GM19395 (cell line): Measurements from ENCODE around the gene SLC17A5.
"Not testable (repeated sequence)": the region's sequence is repeated elsewhere in the genome, so short reads cannot be mapped to it uniquely, and the experiment has no call there.

Source experiments
- ATAC-seq: cut with Tn5 transposase; IDR thresholded peaks from one replicate; pipeline ENCODE4 v1.9.1; 2021; ENCODE audit warnings: mild to moderate bottlenecking, moderate library complexity; ENCODE audit not compliant: unreplicated experiment

SLC17A5 gene, protein sequence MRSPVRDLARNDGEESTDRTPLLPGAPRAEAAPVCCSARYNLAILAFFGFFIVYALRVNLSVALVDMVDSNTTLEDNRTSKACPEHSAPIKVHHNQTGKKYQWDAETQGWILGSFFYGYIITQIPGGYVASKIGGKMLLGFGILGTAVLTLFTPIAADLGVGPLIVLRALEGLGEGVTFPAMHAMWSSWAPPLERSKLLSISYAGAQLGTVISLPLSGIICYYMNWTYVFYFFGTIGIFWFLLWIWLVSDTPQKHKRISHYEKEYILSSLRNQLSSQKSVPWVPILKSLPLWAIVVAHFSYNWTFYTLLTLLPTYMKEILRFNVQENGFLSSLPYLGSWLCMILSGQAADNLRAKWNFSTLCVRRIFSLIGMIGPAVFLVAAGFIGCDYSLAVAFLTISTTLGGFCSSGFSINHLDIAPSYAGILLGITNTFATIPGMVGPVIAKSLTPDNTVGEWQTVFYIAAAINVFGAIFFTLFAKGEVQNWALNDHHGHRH

DNA sequence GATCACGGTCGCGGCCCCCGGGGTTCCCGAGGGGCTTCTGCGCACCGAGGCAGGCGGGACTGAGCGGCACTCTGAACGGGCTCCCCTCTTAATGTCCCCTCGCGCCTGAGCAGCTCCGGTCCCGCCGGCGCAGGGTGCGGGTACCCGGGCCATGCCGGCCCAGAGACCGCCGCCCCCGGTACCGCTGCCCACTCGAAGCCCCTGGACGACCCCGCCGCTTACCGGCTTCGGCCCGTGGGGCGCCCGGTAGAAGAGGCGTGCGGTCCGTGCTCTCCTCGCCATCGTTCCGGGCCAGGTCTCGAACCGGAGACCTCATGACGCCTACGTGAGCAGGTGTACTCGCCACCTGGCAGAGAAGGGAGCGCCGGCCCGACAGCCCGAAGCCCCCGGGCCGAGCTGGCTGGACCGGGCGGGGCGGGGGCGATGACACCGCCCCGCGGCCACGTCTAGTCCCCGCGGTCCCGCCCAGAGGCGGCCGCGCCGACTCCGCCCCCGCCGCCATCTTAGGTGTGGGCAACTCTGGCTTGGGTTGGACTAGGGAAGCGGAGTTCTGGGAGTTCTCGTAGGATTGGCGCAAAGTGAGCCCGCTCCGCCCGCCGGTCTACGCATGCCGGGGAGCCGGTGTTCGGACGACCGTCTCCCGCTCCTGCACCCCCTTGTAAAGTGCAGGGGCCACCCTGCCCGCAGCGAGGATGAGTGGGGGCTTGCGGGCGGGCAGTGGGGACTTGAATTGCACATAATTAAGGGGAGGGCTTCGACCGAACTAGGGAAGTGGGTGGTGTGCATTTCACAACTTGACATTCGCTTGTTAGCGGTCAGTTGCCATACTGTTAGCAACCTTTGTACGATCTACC lies at the start of gene SLC17A5:
Gene SLC17A5 (minus strand): TSS at position 422 of the 854 bp plus-strand sequence. CDS start 106 bp downstream, at position 316.
- peak; percentile 86 for ATAC-seq

DNA sequence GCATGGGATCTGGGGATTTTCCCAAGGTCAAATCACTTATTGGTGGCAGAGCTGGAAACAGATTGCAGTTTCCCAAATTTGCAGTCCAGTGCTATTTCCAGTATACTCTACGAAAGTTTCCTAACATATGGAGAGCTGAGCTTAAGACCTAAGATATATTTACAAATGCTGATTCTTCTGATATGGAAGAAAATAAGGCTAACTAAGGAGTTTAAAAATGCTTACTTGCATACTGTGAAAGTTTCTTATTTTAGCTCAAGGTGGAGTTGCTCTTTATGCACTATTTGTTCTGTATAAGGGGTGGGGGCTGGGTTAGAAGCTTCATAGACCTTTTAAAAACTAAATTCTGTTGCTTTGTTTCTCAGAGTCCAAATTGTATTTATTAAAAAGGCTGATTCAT lies 49.7 kb upstream of the SLC17A5 start:
- ATAC-seq, result no peak

DNA sequence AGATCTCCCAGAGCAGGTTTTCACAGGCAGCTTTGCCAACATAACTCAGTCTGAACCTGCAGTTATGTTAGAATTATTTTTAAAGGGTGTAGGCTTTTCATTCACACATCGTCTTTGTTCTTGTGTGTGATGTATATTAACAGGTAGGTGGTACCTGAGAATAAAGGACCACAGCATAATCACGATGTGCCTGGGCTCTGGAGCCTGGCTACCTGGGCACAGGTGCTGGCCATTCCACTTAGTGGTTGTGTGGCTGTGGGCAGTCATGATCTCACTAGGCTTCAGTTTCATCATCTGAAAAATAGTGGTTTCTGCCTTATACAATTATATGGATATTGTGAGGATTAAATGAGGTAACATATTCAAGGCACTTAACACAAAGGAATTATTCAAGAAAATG lies 48.7 kb upstream of the SLC17A5 start:
- no peak for ATAC-seq

DNA sequence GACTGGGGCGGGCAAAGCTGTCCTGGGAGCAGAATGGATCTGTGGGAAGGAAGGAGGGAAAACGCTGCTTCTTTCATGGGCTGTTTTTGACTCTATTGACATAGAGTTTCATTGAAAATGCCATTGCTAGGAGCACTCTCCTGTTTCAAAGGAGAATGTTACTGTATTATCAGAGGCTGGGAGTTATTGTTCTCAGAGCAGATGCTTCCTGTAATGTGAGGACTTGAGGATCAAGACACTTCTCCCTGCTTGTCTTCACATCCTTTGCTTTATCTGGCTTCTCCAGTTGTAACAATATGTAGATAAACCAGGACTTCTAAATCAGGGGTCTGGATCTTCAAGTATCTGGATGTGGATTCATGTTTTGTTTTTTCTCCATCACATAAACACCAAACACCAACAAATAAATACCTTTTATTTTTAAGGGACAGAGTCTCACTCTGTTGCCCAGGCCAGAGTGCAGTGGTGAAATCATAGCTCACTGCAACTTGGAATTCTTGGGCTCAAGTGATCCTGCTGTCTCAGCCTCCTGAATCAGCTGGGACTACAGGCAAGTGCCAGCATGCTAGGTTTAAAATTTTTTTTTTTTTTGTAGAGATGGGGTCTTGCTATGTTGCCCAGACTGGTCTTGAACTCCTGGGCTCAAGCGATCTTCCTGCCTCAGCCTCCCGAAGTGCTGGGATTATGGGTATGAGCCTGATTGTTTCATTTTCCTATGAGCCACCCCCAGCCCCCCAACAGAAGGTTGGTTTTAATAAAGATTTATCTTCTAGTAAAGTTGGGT lies 46.1 kb upstream of the SLC17A5 start:
- ATAC-seq, result no peak

DNA sequence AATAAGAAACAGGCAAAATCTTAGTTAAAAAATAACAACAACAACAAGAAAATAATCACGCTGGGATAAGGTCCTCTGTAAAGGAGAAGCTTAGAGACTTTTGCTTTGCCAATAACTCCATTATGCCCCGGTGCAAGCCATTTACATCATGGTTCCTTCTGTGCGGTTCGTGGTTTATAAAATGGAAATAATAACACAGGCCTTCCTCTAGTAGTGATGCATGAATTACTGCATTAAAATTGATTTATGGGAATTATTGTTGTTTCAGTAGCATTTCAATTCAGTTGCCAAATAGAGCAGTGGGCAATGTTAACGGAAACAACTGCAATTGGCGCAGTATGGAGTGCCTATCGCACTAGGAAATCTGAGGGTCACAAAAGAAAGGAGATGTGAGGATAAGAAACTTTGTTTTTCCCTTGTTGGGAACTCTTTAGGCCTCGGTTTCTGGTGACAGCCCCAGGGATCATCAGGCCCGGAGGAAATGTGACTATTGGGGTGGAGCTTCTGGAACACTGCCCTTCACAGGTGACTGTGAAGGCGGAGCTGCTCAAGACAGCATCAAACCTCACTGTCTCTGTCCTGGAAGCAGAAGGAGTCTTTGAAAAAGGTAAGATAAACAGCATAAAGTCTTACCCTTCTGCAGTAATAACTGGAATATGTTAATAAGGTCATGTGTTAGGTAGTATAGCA lies 43.3 kb upstream of the SLC17A5 start:
- peak; percentile 29 for ATAC-seq

DNA sequence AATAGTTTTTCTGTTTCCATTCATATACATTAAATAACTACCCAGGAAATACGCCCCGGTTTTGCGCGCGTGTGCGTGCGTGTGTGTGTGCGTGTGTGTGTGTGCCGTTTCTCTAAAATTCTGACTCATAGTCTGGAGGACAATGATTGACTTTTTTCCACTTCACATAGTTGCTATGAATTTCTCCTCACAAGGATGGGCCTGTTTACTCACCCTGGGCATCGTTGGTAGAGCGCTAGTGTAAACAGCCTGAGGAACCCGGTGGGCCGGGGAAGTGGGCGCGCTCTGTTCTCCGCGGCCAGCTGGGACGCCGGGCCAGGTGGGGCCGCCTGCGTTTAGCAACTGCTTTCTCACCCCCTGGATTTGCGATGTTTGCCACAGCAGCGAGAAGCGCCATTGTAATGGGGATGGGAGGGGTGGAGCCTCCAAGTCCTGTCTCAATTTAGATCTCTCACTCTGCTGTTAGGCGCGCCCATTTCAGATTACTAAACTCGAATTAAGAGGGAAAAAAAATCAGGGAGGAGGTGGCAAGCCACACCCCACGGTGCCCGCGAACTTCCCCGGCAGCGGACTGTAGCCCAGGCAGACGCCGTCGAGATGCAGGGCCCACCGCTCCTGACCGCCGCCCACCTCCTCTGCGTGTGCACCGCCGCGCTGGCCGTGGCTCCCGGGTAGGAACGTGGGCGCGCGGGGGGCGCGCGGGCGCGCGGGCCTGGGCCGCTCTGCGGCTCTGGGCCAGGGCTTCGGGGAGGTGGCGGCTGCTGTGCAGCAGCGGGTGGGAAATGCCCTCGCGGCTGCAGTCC lies 42.0 kb upstream of the SLC17A5 start, which contains the start of gene CD109:
Gene CD109 (plus strand): TSS at position 585 of the 803 bp plus-strand sequence. CDS start 13 bp downstream, at position 598.
- ATAC-seq, result peak; percentile 67

DNA sequence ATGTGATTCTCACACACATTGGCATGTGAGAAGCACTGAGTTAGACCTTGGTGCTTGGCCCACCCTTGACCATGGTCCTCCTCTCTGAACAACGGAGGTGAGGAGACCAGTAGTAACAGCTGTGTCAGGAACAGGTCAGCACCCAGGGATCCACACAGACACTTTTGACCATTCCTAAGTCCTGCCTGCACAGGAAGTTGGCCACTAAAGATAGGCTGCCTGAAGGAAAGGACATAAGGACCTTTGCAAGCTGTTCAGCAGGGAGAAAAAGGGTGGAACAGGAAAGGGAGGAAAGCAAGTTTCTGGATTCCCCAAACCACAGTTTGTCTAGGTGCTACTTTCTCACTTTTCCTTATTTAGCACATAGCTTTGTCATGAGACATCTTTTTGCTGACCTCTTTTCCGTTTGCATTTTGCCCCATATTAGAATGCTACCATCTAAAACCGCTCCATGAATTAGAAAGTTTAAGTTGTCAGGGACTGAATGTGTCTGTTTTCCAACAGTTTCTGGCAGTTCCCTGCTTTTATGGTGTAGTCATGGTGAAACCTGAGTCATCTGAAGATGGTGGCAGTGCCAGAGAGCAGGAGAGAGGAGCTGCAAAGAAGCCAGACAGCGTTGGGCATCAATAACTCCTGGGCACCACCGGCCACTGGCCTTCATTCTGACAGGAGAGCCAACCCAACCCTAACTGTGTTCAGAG lies 41.1 kb upstream of the SLC17A5 start:
- ATAC-seq, result no peak

DNA sequence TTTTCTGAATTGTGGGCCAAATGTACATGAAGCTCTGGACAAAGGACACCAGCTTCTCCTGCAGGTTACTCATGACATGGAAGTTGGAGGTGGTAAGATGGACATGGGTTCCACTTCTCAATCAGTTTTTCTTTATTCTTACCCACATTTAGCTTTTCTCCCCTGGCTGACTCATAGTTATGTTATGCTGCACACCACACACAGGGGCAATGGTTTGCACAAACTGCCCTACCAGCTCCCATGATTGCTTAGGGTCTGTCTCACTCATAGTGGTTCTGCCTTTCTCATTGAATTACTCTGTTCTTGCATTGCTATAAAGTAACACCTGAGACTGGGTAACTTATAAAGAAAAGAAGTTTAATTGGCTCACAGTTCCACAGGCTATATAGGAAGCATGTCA lies 37.7 kb upstream of the SLC17A5 start:
- no peak for ATAC-seq

DNA sequence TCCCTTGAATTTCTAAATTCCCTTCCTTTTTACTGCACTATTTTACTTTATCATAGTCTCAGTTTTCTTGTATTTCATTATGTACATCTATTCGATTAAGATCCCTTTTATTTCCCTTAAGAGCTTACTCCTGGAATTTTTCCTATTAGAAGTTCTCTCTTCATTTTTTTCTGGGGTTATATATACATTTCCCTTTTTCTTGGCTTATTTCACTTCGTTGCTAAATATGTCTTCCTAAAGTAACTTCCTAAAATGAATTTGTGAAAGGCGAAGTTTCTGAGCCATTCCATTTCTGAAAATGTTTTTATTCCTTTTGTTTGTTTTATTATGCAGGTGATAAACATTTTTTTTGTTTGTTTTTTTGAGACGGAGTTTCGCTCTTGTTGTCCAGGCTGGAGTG lies 36.3 kb upstream of the SLC17A5 start:
- no peak for ATAC-seq

DNA sequence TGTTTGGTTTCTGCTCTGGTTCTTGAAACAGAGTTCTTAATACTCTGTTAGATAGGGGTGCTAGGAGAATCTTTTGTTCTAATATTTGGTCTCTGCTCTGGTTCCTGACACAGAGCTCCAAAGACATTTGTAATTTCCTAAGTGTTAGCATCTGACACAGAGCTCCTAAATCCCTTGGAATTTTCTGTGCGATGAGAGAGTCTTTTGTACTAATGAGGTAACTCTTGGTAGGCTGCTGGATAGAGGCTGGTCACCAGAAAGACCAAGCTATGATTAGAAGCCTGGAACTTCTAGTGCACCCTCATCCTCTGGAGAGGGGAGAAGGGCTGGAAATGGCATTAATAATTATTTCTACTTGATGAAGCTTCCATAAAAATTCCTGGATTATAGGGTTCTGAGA lies 34.6 kb upstream of the SLC17A5 start:
- no peak for ATAC-seq

DNA sequence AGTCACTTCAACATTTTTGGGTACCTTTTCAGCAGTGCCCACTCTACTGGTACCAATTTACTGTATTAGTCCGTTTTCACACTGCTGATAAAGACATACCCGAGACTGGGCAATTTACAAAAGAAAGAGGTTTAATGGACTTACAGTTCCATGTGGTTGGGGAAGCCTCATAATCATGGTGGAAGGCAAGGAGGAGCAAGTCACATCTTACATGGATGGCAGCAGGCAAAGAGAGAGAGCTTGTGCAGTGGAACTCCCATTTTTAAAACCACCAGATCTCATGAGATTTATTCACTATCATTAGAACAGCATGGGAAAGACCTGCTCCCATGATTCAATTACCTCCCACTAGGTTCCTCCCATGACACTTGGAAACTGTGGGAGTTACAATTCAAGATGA lies 29.8 kb upstream of the SLC17A5 start:
- ATAC-seq, result not testable (repeated sequence)

DNA sequence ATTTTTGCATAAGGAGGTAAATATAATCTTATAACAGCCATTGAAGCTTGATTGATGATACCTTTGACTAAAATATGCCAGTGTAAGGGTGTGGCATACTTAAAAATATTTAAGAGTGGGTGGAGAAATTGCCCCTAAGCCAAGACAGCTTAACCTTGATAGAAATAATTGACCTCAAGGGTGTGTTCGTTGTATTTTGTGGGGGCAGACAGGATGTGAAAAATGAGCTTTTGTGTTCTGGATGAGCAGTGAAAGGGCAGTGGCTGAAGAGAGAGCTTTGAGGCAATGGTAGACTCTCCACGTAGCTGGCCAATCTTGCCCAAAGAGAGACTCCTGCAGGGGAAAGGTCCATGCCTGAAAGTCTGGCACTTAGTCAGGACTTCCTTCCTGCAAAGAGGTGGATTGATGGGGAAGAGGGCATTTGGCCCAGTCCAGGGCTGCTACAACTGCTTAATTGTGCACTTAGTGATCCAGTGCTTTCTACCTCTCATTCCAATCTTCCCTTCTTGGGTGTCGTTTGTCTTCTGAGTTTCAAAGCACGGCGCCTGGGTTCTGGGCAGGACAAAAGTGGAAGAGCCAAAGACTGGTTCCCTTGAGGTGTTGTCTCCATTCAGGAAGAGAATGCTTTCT lies 26.6 kb upstream of the SLC17A5 start:
- ATAC-seq, result no peak

DNA sequence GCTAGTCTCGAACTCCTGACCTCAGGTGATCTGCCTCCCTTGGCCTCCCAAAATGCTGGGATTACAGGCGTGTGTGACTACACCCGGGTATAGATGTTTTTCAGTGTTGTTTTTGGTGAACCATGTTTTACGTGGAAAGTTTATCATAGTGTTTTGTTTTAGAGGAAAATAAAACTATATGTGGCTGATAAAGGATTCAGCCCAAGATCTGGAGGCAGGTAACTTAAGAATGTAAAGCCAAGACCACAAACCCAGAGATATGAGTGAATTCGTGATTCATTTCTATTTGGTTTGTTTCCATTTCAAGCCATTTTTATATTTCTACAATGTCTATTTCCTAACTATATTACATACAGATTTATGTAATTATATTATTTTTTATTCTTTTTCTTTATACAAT lies 26.1 kb upstream of the SLC17A5 start:
- not testable (repeated sequence) for ATAC-seq

DNA sequence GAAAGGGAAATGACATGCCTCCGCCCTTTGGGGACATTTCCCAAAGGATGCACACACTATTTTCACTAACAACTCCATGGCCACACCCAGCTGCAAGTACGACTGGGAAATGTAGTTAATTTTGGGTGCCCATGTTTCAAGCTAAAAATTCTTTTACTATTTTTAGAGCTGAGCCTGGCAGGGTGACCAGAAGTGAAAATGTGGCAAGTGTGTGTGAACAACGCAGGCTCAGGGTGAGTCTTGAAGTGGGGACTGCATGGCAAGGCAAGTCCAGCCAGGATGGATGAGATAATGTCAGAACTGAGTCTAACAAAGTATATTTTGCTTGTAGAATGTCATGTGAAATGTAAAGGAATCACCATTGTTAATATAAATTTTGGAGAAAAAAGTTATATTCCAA lies 25.2 kb upstream of the SLC17A5 start:
- ATAC-seq, result no peak

DNA sequence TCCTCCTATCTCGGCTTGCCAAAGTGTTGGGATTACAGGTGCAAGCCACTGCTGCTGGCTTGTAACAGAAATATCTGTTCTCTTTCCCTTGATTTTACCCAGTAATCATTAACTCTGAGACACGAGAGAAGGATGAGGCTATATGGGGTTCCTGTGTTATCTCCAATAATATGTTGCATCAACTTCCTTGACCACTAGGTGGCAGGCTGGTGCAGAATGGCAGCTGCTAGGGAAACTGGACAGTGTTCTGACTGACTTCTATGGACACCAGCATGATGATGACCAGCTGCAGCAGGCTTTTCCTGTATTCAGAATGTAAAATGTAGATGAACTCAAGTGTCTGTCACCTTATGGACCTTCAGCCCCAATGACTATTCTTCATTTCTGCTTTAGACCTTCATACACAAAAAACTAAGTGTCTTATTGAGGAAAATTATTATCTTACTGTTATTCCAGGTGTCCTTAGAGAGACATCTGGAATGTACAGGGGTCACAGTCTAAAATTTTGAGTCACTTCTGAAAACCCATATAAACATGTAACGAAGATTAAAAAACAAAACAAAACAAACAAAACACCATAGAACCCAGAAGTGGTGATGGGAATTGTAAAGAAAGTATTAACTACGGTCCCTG lies 21.8 kb upstream of the SLC17A5 start:
- peak; percentile 95 for ATAC-seq

DNA sequence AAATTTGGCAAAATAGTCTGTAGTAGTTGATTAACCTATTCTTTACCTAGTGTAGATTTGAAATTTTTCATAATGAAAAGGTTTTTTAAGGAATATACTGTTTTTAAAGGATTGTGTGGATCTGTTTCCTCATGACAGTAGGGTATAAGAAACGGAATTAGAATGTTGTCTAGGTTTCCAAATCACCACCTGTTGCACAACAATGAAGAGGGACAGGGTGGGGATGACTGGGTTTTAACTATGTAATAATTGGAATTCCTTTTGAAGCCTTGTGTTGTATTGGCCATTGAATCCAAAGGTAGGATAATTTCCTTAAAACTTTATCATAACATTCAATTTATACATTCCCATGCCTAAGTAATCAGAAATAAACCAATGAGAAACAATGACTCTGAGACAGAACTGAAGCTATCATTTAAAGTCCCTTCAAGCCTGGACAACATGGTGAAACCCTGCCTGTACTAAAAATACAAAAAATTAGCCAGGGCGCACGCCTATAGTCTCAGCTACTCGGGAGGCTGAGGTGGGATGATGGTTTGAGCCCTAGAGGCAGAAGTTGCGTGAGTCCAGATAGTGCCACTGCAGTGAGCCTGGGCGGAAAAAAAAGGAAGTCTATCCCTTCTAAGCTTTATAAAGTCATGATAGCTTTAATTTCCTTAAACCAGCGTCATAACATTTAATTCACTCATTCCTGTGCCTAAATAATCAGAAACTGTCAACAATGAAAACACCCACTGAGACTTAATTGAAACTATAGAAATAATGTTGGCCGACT lies 18.3 kb upstream of the SLC17A5 start:
- ATAC-seq, result no peak

DNA sequence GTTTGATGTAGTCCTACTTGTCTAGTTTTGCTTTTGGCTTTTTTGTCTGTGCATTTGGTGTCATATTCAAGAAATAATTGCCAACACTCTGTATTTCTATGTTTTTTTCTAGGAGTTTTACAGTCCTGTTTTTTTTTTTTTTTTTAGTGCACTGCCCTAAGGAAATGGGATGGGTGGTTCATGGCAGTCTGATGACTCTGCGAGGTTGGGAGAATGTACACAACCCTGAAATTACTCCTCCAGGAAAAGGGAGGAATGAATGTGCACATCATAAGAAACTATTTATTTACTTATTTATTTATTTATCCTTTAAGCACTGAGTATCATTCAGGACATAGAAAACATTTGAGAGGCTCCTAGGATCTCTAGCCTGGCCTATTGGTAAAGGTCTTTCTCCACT lies 15.2 kb upstream of the SLC17A5 start:
- no peak for ATAC-seq
